ENCODE results near the gene RAB7B.

GRCh38 chr1:205993068-205993467 is 10.1 kb downstream of the RAB7B start:
- TF ChIP-seq CTCF (IDR thresholded peaks at IDR 0.05; ENCODE audit: insufficient read depth, low read length, poor library complexity, severe bottlenecking) (no peak), EZH2phosphoT487 (conservative IDR thresholded peaks at IDR 0.05; ENCODE audit: low read length) (no peak)
